HEK293 (cell line): ENCODE data around the gene RAD17.

Experiments used
- CTCF ChIP-seq: fragments of 450-650 bp; formaldehyde crosslinking; IDR thresholded peaks from 2 replicates; pipeline ENCODE4 v1.5.1; 2016; ENCODE audit warnings: missing biosample characterization, missing genetic modification characterization
- PBX3 ChIP-seq: sonication (generic); formaldehyde crosslinking; IDR thresholded peaks from 2 replicates; pipeline ENCODE4 v1.8.1; 2022; ENCODE audit warnings: mild to moderate bottlenecking, moderate library complexity, missing genetic modification reagents
- ZEB2 ChIP-seq: fragments of 450-650 bp; formaldehyde crosslinking; IDR thresholded peaks from 2 replicates; pipeline ENCODE4 v1.5.1; 2016; ENCODE audit warnings: missing biosample characterization, missing genetic modification characterization
- ZNF473 ChIP-seq: fragments of 450-650 bp; formaldehyde crosslinking; IDR thresholded peaks from 2 replicates; pipeline ENCODE4 v1.5.1; 2017; ENCODE audit warnings: missing biosample characterization, missing genetic modification characterization
- ZNF830 ChIP-seq: fragments of 450-650 bp; IDR thresholded peaks from 2 replicates; pipeline ENCODE4 v1.5.0; 2018; ENCODE audit warnings: missing biosample characterization, missing genetic modification characterization, low read depth, mild to moderate bottlenecking, moderate library complexity

- TF ChIP-seq CTCF (tag by site-specific recombination): no peak
- TF ChIP-seq ZEB2 (tag by site-specific recombination): no peak
- no peak for TF ChIP-seq ZNF473 (tag by site-specific recombination)
- no peak for TF ChIP-seq ZNF830
- TF ChIP-seq PBX3 (CRISPR knock-in tag): no peak
Observed at GRCh38 chr5:69368458-69369339, 919 bp upstream of the RAD17 start.
